H1 (cell line): ENCODE results near the gene PRR12.

Experiments
- CTCF ChIP-seq, 3 experiments: IDR thresholded peaks; 1 replicate in 2 of 3; 2 replicates in 1 of 3; pipeline versions ENCODE4 v1.5.1 to v1.6.1; 2011; ENCODE audit warnings: low read length in 3 of 3, mild to moderate bottlenecking in 3 of 3, inconsistent platforms in 2 of 3, low read depth in 1 of 3, moderate library complexity in 1 of 3; ENCODE audit not compliant: insufficient read depth in 1 of 3; ENCODE audit errors: control extremely low read depth in 1 of 3
- EP300 ChIP-seq, 2 experiments: IDR thresholded peaks; 1 replicate in 1 of 2; 2 replicates in 1 of 2; pipeline ENCODE4 v1.6.1; 2011 to 2012; ENCODE audit warnings: low read depth in 2 of 2, low read length in 2 of 2, mild to moderate bottlenecking in 2 of 2, borderline replicate concordance in 1 of 2, inconsistent platforms in 1 of 2, moderate library complexity in 1 of 2
- HDAC2 ChIP-seq, 2 experiments: fragments of 300-600 bp in 1 of 2; sonication (generic) in 1 of 2; IDR thresholded peaks; 2 replicates each; pipeline ENCODE4 v1.6.1; 2011 to 2012; ENCODE audit warnings: low read depth in 2 of 2, low read length in 2 of 2, mild to moderate bottlenecking in 2 of 2, moderate library complexity in 2 of 2, borderline replicate concordance in 1 of 2, inconsistent platforms in 1 of 2
- POLR2A ChIP-seq, 2 experiments: IDR thresholded peaks; 1 replicate in 1 of 2; 2 replicates in 1 of 2; pipeline ENCODE4 v1.6.1; 2011; ENCODE audit warnings: low read depth in 2 of 2, low read length in 2 of 2, mild to moderate bottlenecking in 2 of 2; ENCODE audit errors: control extremely low read depth in 1 of 2
- POLR2AphosphoS5 ChIP-seq: IDR thresholded peaks from 2 replicates; pipeline ENCODE4 v1.6.1; 2011; ENCODE audit warnings: low read depth, low read length
- SIRT6 ChIP-seq: IDR thresholded peaks from one replicate; pipeline ENCODE4 v1.7.1; 2012; ENCODE audit warnings: low read length, inconsistent platforms
- ZNF274 ChIP-seq: IDR thresholded peaks from 2 replicates; pipeline ENCODE4 v1.7.0; 2012; ENCODE audit warnings: low read length, borderline replicate concordance; ENCODE audit errors: extremely low read depth

GRCh38 chr19:49605605-49606004 is 14.6 kb downstream of the PRR12 start:
- TF ChIP-seq HDAC2 (IDR thresholded peaks at IDR 0.05; ENCODE audit: borderline replicate concordance in 1 of 2, low read depth in 2 of 2, low read length in 2 of 2), result no peak
- no peak for TF ChIP-seq POLR2A (IDR thresholded peaks at IDR 0.05; ENCODE audit: control extremely low read depth in 1 of 2, low read depth in 2 of 2, low read length in 2 of 2)
- no peak for TF ChIP-seq POLR2AphosphoS5
- no peak for TF ChIP-seq CTCF (IDR thresholded peaks at IDR 0.05; ENCODE audit: control extremely low read depth in 1 of 3, insufficient read depth in 1 of 3, low read depth in 1 of 3, low read length in 3 of 3)
- TF ChIP-seq ZNF274, result no peak
- no peak for TF ChIP-seq SIRT6
- no peak for TF ChIP-seq EP300 (IDR thresholded peaks at IDR 0.05; ENCODE audit: borderline replicate concordance in 1 of 2, low read depth in 2 of 2, low read length in 2 of 2)
